Lower leg skin (tissue), 4 donors: Measurements from ENCODE around the gene TUB. TPM values are rescaled to one million over a fixed set of nuclear protein-coding genes. Genes with fewer than 3 reads are reported as not detected.

Experiments
- DNase-seq, 2 donors: peaks; one replicate each; pipeline ENCODE4 v3.0.0-alpha.2; 2019; ENCODE audit warnings: low spot score in 2 of 2
- H3K4me3 ChIP-seq: fragments of 200-600 bp; sonication (generic); 2 replicates; pipeline ENCODE4 v1.5.1; 2017; ENCODE audit warnings: mild to moderate bottlenecking, low read depth; ENCODE audit not compliant: poor library complexity, severe bottlenecking
- POLR2A ChIP-seq, 2 donors: fragments of 450-650 bp; IDR thresholded peaks; one replicate each; pipeline ENCODE4 v1.6.1; 2016 to 2017; ENCODE audit warnings: antibody characterized with exemption in 2 of 2, mild to moderate bottlenecking in 1 of 2, moderate library complexity in 1 of 2
- WGBS, 2 donors: methylation state at CpG; one replicate each; pipeline ENCODE4 v1.1.5; 2018; 5-methylcytosine and 5-hydroxymethylcytosine counted together
- intact Hi-C: fragments of 100-400 bp; cut with DNase I; formaldehyde crosslinking; loops from one replicate; pipeline ENCODE4 v1.15.0; 2023; ENCODE audit warnings: low total_unique reads
- total RNA-seq, 4 donors: library from RNA; depleted of rRNA; stranded (reverse); fragments of >200 nt; gene quantifications; one replicate each; pipeline ENCODE4 v1.1.0, GENCODE V29; 2016
- TF ChIP-seq, protein P1 (sequence below), 3 donors: fragments of 450-650 bp; IDR thresholded peaks; one replicate each; pipeline ENCODE4 v1.5.1; 2016; ENCODE audit warnings: antibody characterized with exemption in 3 of 3, mild to moderate bottlenecking in 3 of 3, moderate library complexity in 2 of 3

Gene TUB
- total RNA-seq, 4 donors from 2014 or later, result 1.2 to 4.8 (median 2.5) TPM

DNA sequence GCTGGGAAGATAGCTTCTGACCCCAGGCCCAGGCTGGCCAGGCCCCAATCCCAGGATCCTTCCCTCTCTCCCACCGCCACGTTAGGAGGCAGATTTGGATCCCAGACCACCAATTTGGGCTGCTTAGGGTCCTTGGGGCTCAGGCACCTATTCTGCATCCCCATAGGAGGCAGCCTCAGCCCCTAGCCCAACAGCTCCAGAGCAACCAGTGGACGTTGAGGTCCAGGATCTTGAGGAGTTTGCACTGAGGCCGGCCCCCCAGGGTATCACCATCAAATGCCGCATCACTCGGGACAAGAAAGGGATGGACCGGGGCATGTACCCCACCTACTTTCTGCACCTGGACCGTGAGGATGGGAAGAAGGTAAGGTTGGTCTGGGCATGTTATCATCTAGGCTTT lies 16.1 kb downstream of the TUB start:
- 93 to 94% methylated on average over 8 of the region's 8 CpGs for WGBS, 2 donors
- intact Hi-C loops, result loop anchor here (10.0 kb wide), 2 partner anchors 62 to 92 kb away; no protein-coding TSS in a partner anchor
- TF ChIP-seq, protein P1, sequence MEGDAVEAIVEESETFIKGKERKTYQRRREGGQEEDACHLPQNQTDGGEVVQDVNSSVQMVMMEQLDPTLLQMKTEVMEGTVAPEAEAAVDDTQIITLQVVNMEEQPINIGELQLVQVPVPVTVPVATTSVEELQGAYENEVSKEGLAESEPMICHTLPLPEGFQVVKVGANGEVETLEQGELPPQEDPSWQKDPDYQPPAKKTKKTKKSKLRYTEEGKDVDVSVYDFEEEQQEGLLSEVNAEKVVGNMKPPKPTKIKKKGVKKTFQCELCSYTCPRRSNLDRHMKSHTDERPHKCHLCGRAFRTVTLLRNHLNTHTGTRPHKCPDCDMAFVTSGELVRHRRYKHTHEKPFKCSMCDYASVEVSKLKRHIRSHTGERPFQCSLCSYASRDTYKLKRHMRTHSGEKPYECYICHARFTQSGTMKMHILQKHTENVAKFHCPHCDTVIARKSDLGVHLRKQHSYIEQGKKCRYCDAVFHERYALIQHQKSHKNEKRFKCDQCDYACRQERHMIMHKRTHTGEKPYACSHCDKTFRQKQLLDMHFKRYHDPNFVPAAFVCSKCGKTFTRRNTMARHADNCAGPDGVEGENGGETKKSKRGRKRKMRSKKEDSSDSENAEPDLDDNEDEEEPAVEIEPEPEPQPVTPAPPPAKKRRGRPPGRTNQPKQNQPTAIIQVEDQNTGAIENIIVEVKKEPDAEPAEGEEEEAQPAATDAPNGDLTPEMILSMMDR (IDR thresholded peaks at IDR 0.05), result no peak
- no peak for TF ChIP-seq POLR2A (IDR thresholded peaks at IDR 0.05)
- no peak for DNase-seq
- H3K4me3 ChIP-seq, result no peak overlapping the region

DNA sequence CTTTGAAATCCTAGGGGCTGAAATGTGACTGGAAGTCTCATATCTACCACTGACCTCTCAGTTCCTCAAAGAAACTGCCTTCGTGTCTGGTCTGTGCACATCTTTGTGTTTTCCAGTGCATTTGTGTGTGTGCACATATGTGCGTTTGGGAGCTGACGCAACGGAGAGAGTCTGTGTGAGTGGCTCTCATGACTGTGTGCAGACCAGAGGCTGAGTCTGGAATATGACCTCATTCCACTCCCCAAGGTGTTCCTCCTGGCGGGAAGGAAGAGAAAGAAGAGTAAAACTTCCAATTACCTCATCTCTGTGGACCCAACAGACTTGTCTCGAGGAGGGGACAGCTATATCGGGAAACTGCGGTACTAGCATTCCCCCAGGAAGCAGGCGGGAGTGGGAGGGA lies 16.5 kb downstream of the TUB start:
- DNase-seq, result peak in 1 of 2 donors; percentile 4
- TF ChIP-seq, protein P1 (IDR thresholded peaks at IDR 0.05), result no peak
- no peak for TF ChIP-seq POLR2A (IDR thresholded peaks at IDR 0.05)
- intact Hi-C loops, result loop anchor here (10.0 kb wide), 2 partner anchors 63 to 93 kb away; no protein-coding TSS in a partner anchor
- 85 to 86% methylated on average over 9 of the region's 9 CpGs for WGBS, 2 donors
- H3K4me3 ChIP-seq, result no peak overlapping the region

DNA sequence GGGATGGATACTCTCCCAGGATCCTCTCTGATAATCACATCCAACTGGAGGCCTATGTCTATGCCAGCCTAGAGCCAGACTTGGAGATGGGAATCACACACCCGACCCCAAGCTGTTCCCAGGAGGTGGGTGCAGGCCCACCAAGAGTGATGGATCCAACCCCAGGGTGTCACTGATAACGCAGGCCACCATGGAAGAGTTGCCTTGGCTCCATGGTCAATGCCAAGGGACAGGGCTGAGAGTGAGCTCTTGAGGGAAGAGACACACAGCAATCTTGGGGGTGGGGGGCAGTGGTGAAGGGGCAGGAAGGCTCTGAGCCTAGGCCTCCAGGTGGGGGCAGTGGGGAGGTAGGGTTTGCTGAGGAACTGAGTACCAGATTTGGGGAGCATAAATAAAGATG lies 16.9 kb downstream of the TUB start:
- WGBS, 2 donors, result 79 to 89% methylated on average over 2 of the region's 2 CpGs
- intact Hi-C loops, result loop anchor here (10.0 kb wide), 2 partner anchors 63 to 93 kb away; no protein-coding TSS in a partner anchor
- H3K4me3 ChIP-seq, result no peak overlapping the region
- no peak for TF ChIP-seq POLR2A (IDR thresholded peaks at IDR 0.05)
- TF ChIP-seq, protein P1 (IDR thresholded peaks at IDR 0.05), result no peak
- DNase-seq, result peak in 1 of 2 donors; percentile 3

DNA sequence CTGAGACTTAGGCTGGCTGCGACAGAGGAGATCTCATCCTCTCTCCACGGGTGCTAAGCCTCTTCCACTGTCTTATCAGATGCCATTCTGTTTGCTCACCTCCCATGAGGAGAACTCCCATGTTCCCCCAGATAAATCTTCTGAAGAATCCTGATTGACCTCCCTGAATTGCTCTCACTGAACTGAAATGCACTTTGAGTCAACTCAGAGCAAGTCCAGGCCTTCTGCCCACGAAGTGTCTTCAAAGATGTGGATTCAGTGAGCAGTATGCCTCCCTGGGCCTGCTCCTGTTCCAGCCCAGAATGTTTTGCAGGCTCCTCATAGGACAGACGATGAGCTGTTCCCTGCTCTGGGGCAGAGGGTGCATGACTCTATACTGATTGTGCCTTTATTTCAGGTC lies 17.4 kb downstream of the TUB start:
- no peak overlapping the region for H3K4me3 ChIP-seq
- WGBS, 2 donors, result 70 to 77% methylated on average over 4 of the region's 4 CpGs
- intact Hi-C loops, result loop anchor here (10.0 kb wide), 2 partner anchors 64 to 94 kb away; no protein-coding TSS in a partner anchor
- TF ChIP-seq POLR2A (IDR thresholded peaks at IDR 0.05), result no peak
- TF ChIP-seq, protein P1 (IDR thresholded peaks at IDR 0.05), result no peak
- DNase-seq, result peak in 1 of 2 donors; percentile 3

DNA sequence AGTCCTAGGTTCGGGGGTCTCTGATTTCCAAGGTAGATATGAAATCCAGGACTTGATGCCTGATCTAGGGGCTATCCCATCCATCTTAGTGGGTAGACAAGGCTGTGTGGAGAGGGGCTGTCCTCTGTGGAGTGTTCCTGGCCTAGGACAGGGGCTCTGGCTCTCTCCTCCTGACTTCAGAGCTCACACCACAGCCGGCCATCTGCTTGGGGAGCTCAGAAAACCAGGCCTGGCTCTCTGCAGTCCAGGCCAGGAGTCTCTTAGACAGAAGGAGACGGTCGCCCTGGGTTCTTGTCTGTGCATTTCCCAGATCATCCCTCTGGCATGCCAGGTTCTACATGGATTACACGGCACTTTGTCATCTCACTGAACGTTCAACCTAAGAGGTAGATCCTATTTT lies 17.9 kb downstream of the TUB start:
- WGBS, 2 donors, result 77 to 90% methylated on average over 6 of the region's 6 CpGs
- TF ChIP-seq, protein P1 (IDR thresholded peaks at IDR 0.05), result no peak
- TF ChIP-seq POLR2A (IDR thresholded peaks at IDR 0.05), result no peak
- DNase-seq, result peak in 1 of 2 donors; percentile 10
- no peak overlapping the region for H3K4me3 ChIP-seq
- intact Hi-C loops, result loop anchor here (10.0 kb wide), 2 partner anchors 64 to 94 kb away; no protein-coding TSS in a partner anchor
